ENCODE data around the gene ZMPSTE24. TPM values are rescaled to one million over a fixed set of nuclear protein-coding genes. Genes with fewer than 3 reads are reported as not detected.

ZMPSTE24 gene
- total RNA-seq, 1 experiment from 2014 or later: 65.4 TPM

DNA sequence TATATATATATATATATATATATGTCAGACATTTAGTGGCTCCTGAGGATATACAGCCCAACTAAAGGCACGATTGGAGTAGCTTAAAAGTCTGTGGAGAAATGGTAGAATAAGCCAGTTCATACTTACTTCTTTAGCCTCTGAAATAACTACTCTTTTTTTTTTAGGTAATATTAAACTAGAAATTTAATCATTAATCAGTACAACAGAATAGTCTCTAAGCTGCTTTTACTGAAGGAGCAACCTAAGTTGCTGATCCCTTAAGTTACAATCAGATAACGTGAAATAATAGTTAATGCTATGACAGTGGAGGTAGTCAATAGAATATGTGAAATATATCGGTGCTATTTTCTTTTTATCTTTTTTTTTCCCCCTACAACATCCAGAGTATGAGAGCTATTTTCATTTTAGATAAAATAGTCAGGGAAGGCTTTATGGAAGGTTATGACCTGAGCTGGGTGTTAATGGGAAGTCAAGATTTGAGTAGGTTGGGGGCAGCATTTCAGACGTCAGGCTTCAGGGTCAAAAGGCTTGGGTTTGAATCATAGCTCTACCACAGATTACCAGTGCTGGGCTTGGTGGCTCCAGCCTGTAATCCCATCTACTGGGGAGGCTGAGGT lies 15.6 kb downstream of the ZMPSTE24 start:
- Histone ChIP-seq H3K9me3 (ENCODE audit: control insufficient read depth, insufficient read depth, low read depth, low read length) (no peaks in the 10 kb centered on the region), H3K4me1 (ENCODE audit: control insufficient read depth, insufficient read depth, low read length) (no peaks in the 10 kb centered on the region), H3K4me3 (ENCODE audit: low read depth in 2 of 2, low read length in 2 of 2) (no peak overlapping the region), H3K27ac (ENCODE audit: low read length) (no peak overlapping the region), H3K36me3 (ENCODE audit: control insufficient read depth, insufficient read depth, low read length) (peaks cover 13% of the 10 kb centered on the region), H3K27me3 (ENCODE audit: control insufficient read depth, insufficient read depth, low read length) (no peaks in the 10 kb centered on the region)
- DNase-seq (ENCODE audit: low read depth, low spot score) (no peak), ATAC-seq (no peak)
- intact Hi-C loops (cut with micrococcal nuclease; ENCODE audit: unreplicated experiment) (no loop called here), in situ Hi-C loops (cut with HindIII; ENCODE audit: low pct_unique_long_range_greater_than_20kb, low sequenced_read_pairs) (no loop called here)
- TF ChIP-seq POLR2AphosphoS5 (IDR thresholded peaks at IDR 0.05; ENCODE audit: low read depth, low read length) (no peak), TCF7L2 (IDR thresholded peaks at IDR 0.05; ENCODE audit: low read depth, low read length) (no peak), SIN3A (IDR thresholded peaks at IDR 0.05; ENCODE audit: borderline replicate concordance, insufficient read depth, low read depth, low read length) (no peak), CTCF (IDR thresholded peaks at IDR 0.05) (no peak)
- TF ChIP-seq, protein P1, sequence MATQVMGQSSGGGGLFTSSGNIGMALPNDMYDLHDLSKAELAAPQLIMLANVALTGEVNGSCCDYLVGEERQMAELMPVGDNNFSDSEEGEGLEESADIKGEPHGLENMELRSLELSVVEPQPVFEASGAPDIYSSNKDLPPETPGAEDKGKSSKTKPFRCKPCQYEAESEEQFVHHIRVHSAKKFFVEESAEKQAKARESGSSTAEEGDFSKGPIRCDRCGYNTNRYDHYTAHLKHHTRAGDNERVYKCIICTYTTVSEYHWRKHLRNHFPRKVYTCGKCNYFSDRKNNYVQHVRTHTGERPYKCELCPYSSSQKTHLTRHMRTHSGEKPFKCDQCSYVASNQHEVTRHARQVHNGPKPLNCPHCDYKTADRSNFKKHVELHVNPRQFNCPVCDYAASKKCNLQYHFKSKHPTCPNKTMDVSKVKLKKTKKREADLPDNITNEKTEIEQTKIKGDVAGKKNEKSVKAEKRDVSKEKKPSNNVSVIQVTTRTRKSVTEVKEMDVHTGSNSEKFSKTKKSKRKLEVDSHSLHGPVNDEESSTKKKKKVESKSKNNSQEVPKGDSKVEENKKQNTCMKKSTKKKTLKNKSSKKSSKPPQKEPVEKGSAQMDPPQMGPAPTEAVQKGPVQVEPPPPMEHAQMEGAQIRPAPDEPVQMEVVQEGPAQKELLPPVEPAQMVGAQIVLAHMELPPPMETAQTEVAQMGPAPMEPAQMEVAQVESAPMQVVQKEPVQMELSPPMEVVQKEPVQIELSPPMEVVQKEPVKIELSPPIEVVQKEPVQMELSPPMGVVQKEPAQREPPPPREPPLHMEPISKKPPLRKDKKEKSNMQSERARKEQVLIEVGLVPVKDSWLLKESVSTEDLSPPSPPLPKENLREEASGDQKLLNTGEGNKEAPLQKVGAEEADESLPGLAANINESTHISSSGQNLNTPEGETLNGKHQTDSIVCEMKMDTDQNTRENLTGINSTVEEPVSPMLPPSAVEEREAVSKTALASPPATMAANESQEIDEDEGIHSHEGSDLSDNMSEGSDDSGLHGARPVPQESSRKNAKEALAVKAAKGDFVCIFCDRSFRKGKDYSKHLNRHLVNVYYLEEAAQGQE (IDR thresholded peaks at IDR 0.05; ENCODE audit: insufficient read depth in 1 of 2, low read depth in 2 of 2, low read length in 1 of 2): no peak
- POLR2A ChIA-PET: interaction anchor here (0.6 kb wide), 1 partner anchor 12 kb away, joined by 4 read pairs; no protein-coding TSS in a partner anchor
- BruUV-seq (replicated peaks): no TSS peak
- CTCF ChIA-PET: interaction anchor here (0.7 kb wide), 1 partner anchor 176 kb away, joined by 3 read pairs; no protein-coding TSS in a partner anchor

DNA sequence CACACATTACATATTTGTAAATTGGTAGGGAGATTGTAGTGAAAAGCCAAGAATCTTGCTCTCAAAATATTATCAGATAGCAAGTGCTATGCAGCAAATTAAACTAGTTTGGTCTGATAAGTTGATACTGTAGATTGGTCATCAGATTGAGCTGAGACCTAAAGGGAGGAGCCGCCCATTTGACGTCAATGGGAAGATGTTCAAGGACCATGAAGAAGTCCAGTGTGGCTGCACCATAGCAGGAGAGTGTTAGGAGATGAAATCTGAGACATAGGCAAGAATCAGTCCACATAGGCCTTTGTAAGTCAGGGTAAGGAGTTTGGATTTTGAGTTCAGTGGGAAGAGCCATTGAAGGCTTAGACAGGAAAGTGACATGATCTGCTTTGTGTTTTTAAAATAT lies 16.3 kb downstream of the ZMPSTE24 start:
- peaks cover 13% of the 10 kb centered on the region for H3K36me3 ChIP-seq (ENCODE audit: control insufficient read depth, insufficient read depth, low read length)
- CTCF ChIA-PET: no interaction called here
- ATAC-seq: no peak

More for the DNA sequence above, 16.3 kb downstream of the ZMPSTE24 start:
- intact Hi-C loops (cut with micrococcal nuclease; ENCODE audit: unreplicated experiment): no loop called here
- DNase-seq (ENCODE audit: low read depth, low spot score): no peak
- Histone ChIP-seq H3K4me1 (ENCODE audit: control insufficient read depth, insufficient read depth, low read length) (no peaks in the 10 kb centered on the region), H3K27me3 (ENCODE audit: control insufficient read depth, insufficient read depth, low read length) (no peaks in the 10 kb centered on the region), H3K4me3 (ENCODE audit: low read depth in 2 of 2, low read length in 2 of 2) (no peak overlapping the region), H3K27ac (ENCODE audit: low read length) (no peak overlapping the region), H3K9me3 (ENCODE audit: control insufficient read depth, insufficient read depth, low read depth, low read length) (no peaks in the 10 kb centered on the region)
- no peak for TF ChIP-seq SIN3A (IDR thresholded peaks at IDR 0.05; ENCODE audit: borderline replicate concordance, insufficient read depth, low read depth, low read length)
- TF ChIP-seq, protein P1 (IDR thresholded peaks at IDR 0.05; ENCODE audit: insufficient read depth in 1 of 2, low read depth in 2 of 2, low read length in 1 of 2): no peak
- TF ChIP-seq CTCF (IDR thresholded peaks at IDR 0.05): no peak
- TF ChIP-seq POLR2AphosphoS5 (IDR thresholded peaks at IDR 0.05; ENCODE audit: low read depth, low read length): no peak
- BruUV-seq (replicated peaks): no TSS peak
- POLR2A ChIA-PET: no interaction called here
- in situ Hi-C loops (cut with HindIII; ENCODE audit: low pct_unique_long_range_greater_than_20kb, low sequenced_read_pairs): no loop called here
